Dermis blood vessel endothelial cell (primary cell): ENCODE results near the gene RAB7A. TPM values are rescaled to one million over a fixed set of nuclear protein-coding genes. Genes with fewer than 3 reads are reported as not detected.

Experiments used
- DNase-seq: peaks from one replicate; pipeline ENCODE4 v3.0.0; 2010
- total RNA-seq: library from RNA; depleted of rRNA; stranded (reverse); fragments of >200 nt; gene quantifications from 2 replicates; pipeline ENCODE4 v1.2.3, GENCODE V29; 2014

RAB7A gene
- total RNA-seq, 1 donor from 2014 or later: 30.1 TPM

DNA sequence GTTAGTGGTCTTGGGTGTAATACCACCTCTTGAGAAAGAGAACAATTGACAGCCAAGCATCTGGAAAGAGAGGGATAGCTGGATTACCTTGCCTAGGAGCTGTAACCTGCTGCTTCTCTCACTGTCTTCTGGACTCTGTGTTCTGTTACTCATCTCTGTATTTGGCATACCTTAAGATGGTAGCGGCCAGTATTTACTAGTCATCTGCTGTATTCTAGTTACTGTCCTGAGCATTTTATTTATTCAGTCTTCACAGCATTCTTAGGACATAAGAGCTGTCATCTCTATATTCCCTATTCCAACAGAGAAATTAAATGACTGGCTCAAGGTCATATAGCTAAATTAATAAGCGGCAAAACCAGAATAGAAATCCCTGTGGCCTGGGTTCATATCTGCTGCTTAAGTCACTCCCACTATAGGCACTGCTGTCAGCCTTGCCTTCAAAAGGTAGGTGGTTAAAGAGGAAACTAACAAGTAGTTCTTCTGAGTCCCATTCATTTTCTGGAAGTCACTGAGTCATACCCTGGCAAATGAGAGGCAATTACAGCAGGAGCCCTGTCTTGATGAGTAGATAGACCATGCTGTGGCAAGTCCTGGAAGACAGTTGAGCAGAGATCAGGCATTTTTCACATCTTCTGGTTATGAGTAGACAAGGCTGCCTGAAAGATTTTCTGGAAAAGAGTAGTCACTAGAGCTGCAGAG, 68.2 kb downstream of the RAB7A start:
- DNase-seq: peak; percentile 71

DNA sequence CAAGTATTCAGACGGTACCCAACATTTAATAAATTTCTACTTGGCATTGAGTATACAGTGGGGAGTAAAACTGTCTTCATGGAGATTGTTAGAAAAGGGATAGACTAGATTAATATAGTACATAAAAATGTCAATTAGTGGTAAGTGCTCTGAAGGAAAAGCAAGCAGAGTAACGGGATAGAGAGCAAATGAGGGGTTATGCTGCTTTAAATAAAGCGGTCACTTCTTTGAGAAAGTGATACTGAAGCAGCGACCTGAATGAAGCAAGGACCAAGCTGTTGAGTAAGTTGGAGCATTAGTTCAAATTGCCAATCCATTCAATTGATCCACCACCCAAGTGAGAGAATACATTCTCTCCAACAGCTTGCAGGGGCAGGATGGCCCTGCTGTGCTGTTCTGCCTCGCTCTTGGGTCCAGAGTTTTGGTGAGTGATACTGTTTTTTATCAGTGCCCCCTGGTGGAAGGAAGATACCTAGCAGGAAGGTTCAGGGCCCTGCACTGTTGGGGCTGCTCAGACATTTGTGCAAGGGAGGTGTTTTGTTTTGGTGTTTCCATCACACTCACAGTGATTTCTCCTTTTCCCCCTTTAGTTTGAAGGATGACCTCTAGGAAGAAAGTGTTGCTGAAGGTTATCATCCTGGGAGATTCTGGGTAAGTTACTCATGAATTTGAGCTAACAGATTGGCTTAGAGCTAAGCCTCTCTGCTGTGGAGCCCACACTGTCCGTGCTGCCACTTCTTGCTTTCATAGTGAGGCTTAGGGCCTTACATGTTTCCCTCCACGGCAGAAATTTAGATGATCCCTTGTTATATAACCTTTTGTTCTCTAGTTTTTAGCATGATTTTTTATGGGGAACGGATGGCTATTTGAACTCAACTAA, 69.0 kb downstream of the RAB7A start:
- DNase-seq: peak; percentile 78

DNA sequence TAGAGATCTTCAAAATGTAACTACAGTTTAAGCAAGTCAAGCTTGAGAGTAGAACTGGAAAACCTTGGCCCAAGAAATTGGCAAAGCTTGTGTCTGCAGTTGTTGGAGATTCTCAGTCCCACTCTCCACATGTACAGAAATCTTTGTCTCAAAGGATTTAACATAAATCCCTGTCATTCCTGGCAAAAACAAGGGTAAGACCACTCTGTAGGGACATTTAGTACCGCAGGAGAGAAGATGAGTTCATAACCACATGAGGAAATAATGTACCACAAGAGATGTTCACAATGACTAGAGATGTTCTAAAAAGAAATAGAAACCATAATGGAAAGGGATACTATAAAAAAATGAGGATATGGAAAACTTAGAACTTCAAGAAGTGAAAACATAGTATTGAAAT, 73.7 kb downstream of the RAB7A start:
- DNase-seq: no peak

DNA sequence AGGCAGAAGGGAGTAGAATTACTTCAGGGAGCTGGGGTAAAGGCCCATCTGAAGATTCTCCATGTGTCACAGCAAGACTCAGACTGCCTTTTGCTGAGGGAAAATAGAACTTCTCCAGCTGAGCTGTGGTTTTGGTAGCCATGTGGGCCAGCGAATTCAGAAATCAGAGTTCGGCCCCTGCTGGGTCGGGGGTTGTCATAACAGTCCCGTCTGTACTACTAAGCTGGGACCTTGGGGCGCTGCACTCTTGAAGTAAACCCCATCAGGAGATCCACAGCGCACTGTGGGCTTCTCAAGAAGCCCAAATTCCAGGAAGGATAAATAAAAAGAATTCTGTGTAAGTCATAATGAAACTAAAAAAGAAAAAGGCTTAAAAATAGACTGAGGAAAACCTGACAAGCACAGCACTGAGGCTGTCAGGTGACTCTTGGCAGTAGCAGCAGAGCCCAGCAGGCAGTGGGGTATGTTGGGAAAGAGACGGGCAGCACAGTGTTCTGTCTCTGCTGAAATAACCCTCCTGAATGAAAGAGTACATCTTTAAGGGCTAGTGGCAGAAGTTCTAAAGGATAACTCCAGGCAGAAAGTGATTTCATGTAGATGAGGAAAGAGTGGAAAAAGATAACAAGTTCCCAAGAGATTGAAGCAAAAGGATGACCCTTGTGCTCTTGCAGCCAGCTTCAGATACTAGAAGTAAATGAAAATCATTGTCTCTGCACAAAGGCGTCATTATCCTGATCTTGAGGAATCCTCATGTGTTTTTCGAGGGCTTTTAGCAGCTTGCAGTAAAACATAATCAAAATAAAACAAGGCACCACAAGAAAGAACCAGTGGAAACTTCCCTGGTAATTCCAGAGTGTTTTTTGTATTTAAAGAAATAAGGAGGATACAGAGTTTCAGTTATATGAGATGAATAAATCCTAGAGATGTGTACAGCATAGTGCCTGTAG, 74.5 kb downstream of the RAB7A start:
- no peak for DNase-seq

DNA sequence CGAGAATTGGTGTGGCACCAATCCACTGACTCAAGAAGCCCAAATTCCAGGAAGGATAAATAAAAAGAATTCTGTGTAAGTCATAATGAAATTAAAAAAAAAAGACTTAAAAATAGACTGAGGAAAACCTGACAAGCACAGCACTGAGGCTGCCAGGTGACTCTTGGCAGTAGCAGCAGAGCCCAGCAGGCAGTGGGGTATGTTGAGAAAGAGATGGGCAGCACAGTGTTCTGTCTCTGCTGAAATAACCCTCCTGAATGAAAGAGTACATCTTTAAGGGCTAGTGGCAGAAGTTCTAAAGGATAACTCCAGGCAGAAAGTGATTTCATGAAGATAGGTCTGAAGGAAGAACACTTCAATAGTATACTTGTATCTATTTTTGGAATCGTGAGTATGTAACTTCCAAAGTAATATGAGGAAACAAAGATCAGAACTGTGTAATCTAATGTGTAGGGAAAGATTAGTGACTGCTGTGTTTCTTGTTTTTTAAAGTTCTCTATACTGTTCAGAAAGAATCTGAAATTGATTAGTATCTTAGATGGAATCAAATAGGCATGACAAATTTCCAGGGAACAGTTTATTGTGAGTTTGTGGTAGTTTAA, 75.9 kb downstream of the RAB7A start:
- DNase-seq: no peak

DNA sequence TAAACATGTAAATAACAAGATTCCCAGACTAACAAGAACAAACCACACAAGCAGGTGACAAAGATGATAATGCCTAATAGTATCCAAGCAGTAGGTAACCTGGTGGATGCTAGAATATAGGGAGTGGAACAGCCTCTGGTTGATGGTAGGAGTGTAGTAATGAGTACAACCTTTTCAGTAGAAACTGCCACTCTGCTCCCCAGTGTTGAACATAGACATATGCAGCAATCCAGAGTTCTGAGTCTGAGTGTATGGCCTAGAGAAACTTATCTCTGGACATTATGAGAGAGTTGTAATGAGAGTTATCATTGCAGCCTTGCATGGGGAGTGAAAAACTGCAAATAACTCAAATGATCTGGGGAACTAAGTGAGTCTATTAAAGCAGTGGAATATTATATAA, 77.3 kb downstream of the RAB7A start:
- DNase-seq: no peak

DNA sequence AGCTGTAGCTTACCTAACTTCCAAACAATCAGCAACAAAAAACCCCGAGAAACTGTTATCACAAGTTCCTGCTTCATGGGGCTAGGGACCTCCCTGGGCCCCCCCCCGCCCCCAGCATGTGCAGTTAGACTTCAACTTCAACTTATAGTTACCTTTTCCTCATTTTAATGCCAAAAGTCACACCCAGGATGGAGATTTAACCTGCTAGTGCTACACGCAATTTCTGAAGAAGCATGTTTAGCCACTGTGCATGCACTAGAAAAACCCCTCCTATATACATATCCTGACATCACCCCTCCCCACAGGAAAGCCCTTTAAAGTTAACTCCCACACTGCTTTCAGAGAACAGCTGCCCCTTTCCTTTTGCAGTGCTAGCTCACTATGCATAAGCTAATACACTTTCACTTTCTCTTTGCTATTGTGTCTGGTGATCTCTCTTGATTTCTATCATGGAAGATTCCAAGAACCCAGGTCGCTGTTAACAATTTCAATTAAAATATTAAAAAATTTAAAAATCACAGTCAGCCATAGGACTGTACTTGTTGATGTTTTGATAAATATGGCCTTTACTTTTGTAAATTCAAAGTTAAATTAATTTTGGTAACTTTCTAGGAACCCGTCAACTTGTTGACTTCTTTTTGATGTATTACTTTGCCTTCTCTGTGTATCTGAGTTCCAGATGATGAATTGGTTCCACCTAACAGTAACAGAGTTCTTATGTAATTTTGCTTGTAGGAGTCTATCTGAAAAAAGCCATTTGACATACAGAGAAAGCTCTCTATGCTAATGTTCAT, 78.2 kb downstream of the RAB7A start:
- peak; percentile 73 for DNase-seq

DNA sequence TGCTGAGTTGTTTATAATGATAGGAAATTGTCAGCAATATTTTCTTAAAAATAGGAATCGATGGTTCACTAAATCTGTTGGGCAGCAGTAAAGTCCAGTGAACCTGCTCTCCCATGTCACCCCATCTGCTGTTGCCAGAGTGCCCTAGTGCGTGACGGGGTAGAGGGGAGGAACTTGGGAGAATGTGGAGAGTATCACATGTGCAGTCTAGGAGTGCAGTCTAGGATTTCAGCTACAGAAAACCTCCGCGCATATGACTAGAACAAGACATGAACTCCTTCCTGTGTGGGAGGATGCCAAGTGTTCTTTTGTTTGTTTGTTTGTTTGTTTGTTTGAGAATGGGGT, 78.8 kb downstream of the RAB7A start:
- DNase-seq: no peak

DNA sequence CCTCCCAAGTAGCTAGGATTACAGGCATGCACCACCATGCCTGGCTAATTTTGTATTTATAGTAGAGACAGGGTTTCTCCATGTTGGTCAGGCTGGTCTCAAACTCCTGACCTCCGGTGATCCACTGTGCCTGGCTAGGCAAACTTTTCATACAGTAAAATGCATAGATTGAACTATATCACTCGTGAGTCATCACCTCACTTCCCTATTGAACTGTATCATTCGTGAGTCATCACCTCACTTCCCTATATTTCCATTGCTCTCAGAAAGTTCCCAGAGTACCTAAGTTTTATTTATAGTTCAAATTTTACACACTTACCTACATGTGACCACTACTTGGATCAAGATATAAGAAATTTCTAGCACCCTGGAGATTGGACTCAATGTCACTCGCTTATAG, 79.8 kb downstream of the RAB7A start:
- DNase-seq: peak; percentile 78

DNA sequence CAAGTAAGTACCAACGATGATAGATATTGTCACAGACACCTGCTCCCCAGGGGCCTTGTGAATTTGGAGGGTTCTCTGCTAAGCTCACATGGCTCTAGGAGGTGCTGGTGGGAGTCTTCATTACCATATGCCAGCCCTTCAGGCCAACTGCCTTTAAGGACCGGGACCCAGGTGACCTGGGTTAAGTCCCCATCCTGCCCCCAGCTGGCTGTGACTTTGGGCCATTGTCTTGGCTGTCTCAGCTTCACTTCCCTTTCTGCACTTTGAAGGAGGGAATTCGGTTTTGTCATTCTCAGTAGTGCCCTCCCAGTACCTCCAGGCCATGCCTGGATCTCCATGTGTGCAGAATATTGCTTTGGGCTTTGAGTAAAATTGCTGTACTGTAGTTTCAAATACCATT, 80.6 kb downstream of the RAB7A start:
- no peak for DNase-seq

DNA sequence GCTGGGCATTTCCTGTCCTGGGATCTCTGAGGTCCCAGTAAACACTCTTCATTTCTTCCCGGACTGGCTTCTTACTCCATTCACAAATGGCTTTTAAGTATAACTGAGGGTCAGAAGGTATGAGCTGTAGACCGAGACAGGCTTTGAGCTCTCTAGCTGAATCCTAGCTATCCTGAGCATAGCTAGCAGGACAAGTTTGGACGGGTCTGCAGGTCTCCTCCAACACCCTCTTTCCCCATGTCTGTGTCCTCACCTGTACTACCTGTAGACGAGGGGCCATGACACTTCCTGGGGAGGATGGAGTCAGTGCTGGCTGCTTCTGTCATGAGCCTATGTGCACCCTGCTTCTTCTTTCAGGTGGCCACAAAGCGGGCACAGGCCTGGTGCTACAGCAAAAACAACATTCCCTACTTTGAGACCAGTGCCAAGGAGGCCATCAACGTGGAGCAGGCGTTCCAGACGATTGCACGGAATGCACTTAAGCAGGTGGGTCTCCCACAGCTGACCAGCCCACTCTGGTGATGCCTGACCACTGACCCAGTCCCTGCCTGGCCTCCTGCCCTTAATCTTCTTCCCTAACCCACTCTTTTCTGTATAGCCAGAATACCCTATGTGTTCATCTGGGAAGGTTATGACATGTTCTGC, 81.3 kb downstream of the RAB7A start:
- no peak for DNase-seq

DNA sequence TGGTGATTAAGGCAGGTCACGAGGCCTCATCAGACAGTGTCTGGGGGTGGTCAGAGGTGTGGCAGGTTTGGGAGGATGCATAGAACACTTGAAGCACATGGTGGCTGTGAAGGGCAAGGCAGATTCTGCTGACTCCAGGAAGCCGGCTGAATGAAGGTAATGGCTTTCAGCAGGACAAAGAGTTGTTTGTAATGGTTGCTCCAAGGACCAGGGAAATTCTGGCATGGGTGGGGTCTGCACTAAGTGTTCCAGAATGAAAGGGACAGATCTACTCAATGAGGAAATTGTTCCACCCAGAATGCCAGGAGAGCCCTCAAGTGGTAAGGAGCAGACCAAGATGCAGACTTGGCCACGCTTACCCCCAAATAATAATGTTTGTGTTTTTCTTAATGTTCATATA, 82.7 kb downstream of the RAB7A start:
- no peak for DNase-seq

DNA sequence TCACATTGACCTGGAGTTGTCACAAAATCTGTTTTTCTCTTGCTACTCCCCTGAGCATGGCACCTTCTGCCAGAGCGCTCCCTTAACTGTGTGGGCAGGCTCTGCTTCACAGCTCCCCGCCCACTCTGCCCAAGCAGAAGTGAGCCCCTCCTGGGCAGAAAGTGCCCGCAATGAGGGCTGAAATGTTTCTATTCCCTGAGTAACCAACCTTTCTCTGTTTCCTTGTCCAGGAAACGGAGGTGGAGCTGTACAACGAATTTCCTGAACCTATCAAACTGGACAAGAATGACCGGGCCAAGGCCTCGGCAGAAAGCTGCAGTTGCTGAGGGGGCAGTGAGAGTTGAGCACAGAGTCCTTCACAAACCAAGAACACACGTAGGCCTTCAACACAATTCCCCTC, 87.1 kb downstream of the RAB7A start:
- peak; percentile 79 for DNase-seq

DNA sequence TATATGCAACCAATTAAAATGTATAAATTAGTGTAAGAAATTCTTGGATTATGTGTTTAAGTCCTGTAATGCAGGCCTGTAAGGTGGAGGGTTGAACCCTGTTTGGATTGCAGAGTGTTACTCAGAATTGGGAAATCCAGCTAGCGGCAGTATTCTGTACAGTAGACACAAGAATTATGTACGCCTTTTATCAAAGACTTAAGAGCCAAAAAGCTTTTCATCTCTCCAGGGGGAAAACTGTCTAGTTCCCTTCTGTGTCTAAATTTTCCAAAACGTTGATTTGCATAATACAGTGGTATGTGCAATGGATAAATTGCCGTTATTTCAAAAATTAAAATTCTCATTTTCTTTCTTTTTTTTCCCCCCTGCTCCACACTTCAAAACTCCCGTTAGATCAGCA, 88.1 kb downstream of the RAB7A start:
- DNase-seq: no peak

DNA sequence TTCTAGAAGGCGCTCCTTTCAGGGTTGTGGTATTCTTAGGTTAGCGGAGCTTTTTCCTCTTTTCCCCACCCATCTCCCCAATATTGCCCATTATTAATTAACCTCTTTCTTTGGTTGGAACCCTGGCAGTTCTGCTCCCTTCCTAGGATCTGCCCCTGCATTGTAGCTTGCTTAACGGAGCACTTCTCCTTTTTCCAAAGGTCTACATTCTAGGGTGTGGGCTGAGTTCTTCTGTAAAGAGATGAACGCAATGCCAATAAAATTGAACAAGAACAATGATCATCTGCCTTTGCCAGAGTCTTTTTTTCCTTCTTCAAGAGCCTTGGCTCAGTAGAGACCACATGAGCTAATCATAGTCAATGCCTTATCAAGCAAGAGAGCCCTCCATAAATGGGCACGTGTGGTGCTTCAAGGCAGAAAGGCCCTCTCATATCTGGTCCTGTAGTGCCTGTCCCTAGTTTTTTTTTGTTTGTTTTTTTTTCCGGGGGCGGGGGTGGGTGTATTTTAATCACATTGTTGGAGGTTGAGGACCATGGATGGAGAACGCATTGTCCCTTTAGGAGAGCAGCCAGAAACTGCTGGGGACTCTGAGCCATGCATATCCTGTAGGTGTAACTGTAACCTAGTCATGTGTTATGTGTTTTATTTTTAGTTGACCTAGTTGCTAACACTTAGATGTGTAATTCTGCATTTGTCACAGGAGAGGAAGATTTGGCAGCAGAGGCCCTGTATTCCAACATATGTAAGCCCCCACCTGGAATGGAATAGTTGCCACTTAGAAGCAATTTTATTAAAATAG, 88.7 kb downstream of the RAB7A start:
- no peak for DNase-seq

DNA sequence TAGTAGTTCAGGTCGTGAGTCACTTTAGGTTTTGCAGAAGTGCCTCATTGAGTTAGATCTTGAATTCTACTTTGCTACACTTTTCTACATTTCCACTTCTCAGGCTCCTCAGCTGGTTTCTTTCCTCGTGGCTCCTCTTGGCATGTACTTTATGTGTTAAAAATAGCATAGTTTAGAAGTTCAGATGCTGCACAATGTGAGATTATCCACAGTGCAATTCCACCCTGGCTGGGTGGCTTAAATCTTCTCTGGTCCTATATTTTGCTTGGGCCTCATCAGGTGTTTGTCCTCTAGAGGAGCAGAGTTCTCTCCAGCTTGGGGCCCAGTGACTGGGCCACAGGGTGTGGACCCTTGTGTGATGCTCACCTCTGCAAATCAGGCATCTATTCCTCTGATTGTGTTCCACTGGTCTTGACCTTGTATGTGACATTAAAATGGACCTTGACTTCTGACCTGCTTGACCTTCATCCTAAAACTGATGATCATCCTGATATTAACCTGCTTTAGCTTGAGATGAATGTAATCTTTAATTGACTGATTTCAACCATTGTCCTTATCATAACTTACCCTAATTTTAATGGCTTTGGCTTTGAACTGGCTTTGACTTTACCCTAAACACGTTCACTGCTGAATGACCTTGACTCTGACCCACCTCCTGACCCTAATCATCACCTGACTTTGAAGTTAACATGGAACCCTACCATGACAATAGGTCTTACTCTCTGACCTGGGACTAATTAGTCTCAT, 89.5 kb downstream of the RAB7A start:
- no peak for DNase-seq

DNA sequence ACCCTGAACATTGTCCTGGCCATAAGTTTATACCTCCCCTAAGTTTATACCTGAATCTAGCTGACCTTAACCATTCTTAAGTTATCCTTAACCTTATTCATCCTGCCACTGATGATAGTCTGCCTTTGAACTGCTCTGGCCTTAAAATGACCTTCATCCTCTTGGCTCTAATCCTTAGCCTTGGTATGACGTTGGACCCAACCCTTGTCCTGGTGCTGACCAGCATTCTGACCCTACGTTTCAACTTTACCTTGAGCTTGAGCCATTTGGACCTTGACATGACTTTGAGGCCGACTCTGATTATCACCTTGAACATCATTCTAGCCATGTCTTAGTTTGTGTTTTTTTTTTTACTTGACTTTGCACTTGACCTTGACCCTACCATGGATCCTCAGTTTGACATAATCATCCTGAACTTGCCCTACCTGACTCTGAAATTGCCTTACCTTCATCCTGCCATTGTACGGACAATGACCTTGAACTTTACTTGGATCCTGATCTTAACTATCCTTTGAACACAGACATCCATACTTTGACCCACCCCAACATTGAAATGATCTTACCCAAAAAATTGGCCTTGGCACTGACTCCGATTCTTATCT, 92.3 kb downstream of the RAB7A start:
- no peak for DNase-seq

DNA sequence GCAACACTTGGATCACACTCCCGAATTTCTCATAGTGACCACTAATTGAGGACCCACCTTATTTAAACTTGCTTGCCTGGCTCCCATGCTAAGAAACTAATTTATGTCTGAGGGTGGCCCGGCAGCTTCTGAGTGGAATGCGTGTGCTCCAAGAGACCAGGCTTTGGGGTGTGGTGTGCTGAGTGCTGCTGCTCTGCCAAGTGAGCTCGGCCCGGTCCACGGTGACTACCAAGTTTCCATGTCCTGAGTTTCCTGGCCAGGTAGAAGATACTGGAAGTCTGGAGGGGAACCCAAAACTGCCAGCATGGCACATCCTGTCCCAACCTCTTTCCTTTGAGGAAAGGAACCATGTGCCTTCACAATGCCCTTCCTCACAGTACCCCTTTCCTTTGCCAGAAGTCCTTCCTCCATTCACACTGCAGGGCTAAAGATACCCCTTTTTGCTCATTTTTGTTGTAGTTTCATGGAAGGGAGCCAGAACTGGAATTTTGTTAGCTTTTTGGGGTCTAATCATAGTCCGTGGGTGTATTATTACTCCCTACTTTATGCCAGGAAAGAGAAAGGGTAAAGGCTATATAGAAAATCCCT, 94.4 kb downstream of the RAB7A start:
- no peak for DNase-seq

DNA sequence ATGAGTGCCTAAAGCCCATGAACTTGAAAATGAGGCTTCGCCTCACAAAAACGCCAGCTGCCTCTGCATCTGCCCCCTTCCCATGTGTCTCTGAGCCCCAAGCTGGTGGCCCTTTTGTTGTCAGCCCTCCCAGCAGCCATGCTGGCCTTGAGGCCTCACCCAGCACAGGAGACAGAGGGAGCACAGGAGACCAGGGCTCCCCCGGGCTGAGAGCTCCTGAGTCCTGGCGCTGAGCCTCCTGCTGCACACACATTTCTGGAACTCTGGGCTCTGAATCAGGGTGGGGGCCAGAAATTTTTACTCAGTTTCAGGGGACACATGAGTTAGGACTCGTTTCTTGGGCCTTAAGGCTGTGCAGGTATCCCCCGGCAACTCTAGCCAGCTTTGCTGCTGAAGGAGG, 97.0 kb downstream of the RAB7A start:
- DNase-seq: no peak
